Nephron progenitor cell (in vitro differentiated cells): Measurements from ENCODE around the gene TEX35.

Experiments used
- DNase-seq: peaks from one replicate; pipeline ENCODE4 v3.0.0; 2021
- H3K27ac Mint-ChIP-seq: 2 replicates; pipeline ENCODE4 v1.8.0; 2021; ENCODE audit warnings: mild to moderate bottlenecking, moderate library complexity, mixed read lengths
- H3K27me3 Mint-ChIP-seq: 2 replicates; pipeline ENCODE4 v1.8.0; 2021; ENCODE audit warnings: mild to moderate bottlenecking, low read depth, mixed read lengths; ENCODE audit not compliant: poor library complexity
- H3K36me3 Mint-ChIP-seq: 2 replicates; pipeline ENCODE4 v1.8.0; 2021; ENCODE audit warnings: low read depth, mixed read lengths
- H3K4me1 Mint-ChIP-seq: 2 replicates; pipeline ENCODE4 v1.8.0; 2021; ENCODE audit warnings: mixed read lengths
- H3K4me3 Mint-ChIP-seq: 2 replicates; pipeline ENCODE4 v1.8.0; 2021; ENCODE audit warnings: mild to moderate bottlenecking, moderate library complexity, mixed read lengths
- H3K9me3 Mint-ChIP-seq: 2 replicates; pipeline ENCODE4 v1.8.0; 2021; ENCODE audit warnings: mild to moderate bottlenecking, moderate library complexity, mixed read lengths
- TF ChIP-seq, protein P1 (sequence below): fragments of 200-600 bp; sonication (generic); IDR thresholded peaks from 2 replicates; pipeline ENCODE4 v1.5.0; 2021; ENCODE audit warnings: antibody characterized with exemption

TEX35 gene

DNA sequence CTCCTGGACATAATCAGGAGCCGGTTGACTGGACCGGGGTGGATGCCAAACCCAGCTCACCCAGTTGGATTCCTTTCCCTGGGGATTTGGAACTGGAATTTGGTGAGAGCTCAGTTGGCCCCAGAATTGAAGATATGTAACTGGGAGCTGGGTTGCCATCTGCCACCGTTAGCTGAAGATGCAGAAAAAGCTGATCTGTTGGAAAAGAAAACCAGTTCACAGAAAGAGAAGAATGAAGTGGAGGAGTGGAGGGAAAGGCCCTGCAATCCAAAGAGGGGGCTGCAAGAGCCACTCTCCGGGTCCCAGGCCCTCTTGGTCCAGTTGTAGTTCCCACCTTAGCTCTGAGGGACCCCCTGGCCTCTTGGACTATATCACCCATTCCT lies 16.0 kb downstream of the TEX35 start:
- Mint-ChIP-seq H3K4me3 (no peak overlapping the region), H3K27me3 (no peaks in the 10 kb centered on the region)
- TF ChIP-seq, protein P1, sequence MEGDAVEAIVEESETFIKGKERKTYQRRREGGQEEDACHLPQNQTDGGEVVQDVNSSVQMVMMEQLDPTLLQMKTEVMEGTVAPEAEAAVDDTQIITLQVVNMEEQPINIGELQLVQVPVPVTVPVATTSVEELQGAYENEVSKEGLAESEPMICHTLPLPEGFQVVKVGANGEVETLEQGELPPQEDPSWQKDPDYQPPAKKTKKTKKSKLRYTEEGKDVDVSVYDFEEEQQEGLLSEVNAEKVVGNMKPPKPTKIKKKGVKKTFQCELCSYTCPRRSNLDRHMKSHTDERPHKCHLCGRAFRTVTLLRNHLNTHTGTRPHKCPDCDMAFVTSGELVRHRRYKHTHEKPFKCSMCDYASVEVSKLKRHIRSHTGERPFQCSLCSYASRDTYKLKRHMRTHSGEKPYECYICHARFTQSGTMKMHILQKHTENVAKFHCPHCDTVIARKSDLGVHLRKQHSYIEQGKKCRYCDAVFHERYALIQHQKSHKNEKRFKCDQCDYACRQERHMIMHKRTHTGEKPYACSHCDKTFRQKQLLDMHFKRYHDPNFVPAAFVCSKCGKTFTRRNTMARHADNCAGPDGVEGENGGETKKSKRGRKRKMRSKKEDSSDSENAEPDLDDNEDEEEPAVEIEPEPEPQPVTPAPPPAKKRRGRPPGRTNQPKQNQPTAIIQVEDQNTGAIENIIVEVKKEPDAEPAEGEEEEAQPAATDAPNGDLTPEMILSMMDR: no peak

GRCh38 chr1:178529364-178530036 lies 16.6 kb downstream of the TEX35 start:
- Mint-ChIP-seq H3K9me3 (no peaks in the 10 kb centered on the region), H3K36me3 (no peaks in the 10 kb centered on the region), H3K27me3 (no peaks in the 10 kb centered on the region), H3K4me3 (no peak overlapping the region), H3K27ac (no peak overlapping the region), H3K4me1 (peaks cover 21% of the 10 kb centered on the region)
- DNase-seq: no peak
- TF ChIP-seq, protein P1: no peak

More for the DNA sequence above, 16.0 kb downstream of the TEX35 start:
- H3K36me3 Mint-ChIP-seq: no peaks in the 10 kb centered on the region
- H3K27ac Mint-ChIP-seq: no peak overlapping the region
- peaks cover 21% of the 10 kb centered on the region for H3K4me1 Mint-ChIP-seq
- no peaks in the 10 kb centered on the region for H3K9me3 Mint-ChIP-seq
- no peak for DNase-seq

DNA sequence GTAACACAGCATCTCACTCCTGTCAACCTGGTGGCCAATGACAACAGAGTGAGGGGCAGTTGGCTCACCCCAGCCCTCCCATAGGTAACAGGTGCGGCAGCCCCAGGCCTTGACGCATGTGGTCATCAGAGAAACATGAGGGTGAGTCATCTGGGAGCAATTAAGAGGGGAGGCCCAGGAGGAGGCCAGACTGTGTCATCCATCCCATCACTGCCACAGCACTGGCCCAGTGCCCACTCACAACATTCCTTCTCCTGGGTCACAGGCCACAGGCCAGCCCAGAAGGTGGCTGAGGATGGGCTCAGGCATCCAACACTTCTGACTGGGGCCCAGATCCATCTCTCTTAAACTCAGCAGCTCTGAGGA lies 17.1 kb downstream of the TEX35 start:
- no peak overlapping the region for H3K27ac Mint-ChIP-seq
- no peak overlapping the region for H3K4me3 Mint-ChIP-seq
- TF ChIP-seq, protein P1: no peak
- DNase-seq: no peak
- peaks cover 21% of the 10 kb centered on the region for H3K4me1 Mint-ChIP-seq
- no peaks in the 10 kb centered on the region for H3K36me3 Mint-ChIP-seq
- H3K27me3 Mint-ChIP-seq: no peaks in the 10 kb centered on the region
- H3K9me3 Mint-ChIP-seq: no peaks in the 10 kb centered on the region

DNA sequence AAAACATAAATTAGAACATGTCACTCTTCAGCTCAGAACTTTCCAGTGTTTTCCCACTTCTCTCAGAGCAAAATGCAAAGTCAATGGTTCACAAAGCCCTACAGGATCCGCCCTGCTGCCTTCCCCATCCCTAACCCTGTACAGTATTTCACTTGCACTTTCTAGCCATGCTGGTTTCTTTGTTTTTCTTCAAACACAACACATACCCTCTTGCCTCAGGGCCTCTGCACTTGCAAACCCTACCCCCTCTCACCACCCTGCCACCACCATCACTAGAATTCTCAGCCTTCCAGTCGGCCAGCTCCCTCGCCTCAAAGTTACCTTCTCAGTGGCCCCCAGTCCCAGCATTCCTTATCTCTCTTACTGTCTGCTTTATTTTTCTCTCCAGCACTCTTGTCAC lies 17.6 kb downstream of the TEX35 start:
- H3K9me3 Mint-ChIP-seq: no peaks in the 10 kb centered on the region
- TF ChIP-seq, protein P1: no peak
- no peaks in the 10 kb centered on the region for H3K36me3 Mint-ChIP-seq
- no peak for DNase-seq
- H3K27ac Mint-ChIP-seq: peak overlapping the region; percentile 41
- peaks cover 16% of the 10 kb centered on the region for H3K4me1 Mint-ChIP-seq
- H3K27me3 Mint-ChIP-seq: no peaks in the 10 kb centered on the region
- H3K4me3 Mint-ChIP-seq: no peak overlapping the region

GRCh38 chr1:178531887-178532286 lies 19.0 kb downstream of the TEX35 start:
- no peak for DNase-seq
- H3K9me3 Mint-ChIP-seq: no peaks in the 10 kb centered on the region
- TF ChIP-seq, protein P1: no peak
- no peaks in the 10 kb centered on the region for H3K36me3 Mint-ChIP-seq
- H3K4me1 Mint-ChIP-seq: peaks cover 17% of the 10 kb centered on the region
- H3K27ac Mint-ChIP-seq: no peak overlapping the region
- no peaks in the 10 kb centered on the region for H3K27me3 Mint-ChIP-seq
- H3K4me3 Mint-ChIP-seq: no peak overlapping the region

GRCh38 chr1:178532392-178532791 lies 19.5 kb downstream of the TEX35 start:
- Mint-ChIP-seq H3K4me1 (peaks cover 22% of the 10 kb centered on the region), H3K9me3 (no peaks in the 10 kb centered on the region), H3K36me3 (no peaks in the 10 kb centered on the region), H3K27me3 (no peaks in the 10 kb centered on the region), H3K27ac (no peak overlapping the region), H3K4me3 (no peak overlapping the region)
- TF ChIP-seq, protein P1: peak; percentile 87
- peak; percentile 87 for DNase-seq
